IPS-NIHi7 (cell line): ENCODE measurements around the gene SLC12A5.

Experiments
- DNase-seq: peaks from one replicate; pipeline ENCODE4 v3.0.0; 2012; ENCODE audit warnings: mixed read lengths; ENCODE audit errors: extremely low spot score

SLC12A5 gene

GRCh38 chr20:46006022-46006705, 22.9 kb upstream of the SLC12A5 start:
- no peak for DNase-seq

- no peak for DNase-seq
Observed at GRCh38 chr20:46006964-46007363, 22.1 kb upstream of the SLC12A5 start.

GRCh38 chr20:46007671-46008070, 21.3 kb upstream of the SLC12A5 start:
- DNase-seq, result no peak

- DNase-seq, result no peak
Observed at GRCh38 chr20:46009816-46010215, 19.2 kb upstream of the SLC12A5 start.

GRCh38 chr20:46010491-46011391, 18.3 kb upstream of the SLC12A5 start:
- DNase-seq, result no peak

- DNase-seq, result peak; percentile 78
Observed at GRCh38 chr20:46011631-46012482, 17.2 kb upstream of the SLC12A5 start.

GRCh38 chr20:46012921-46013320, 16.1 kb upstream of the SLC12A5 start:
- no peak for DNase-seq

- no peak for DNase-seq
Observed at GRCh38 chr20:46013322-46013828, 15.6 kb upstream of the SLC12A5 start.

GRCh38 chr20:46013829-46014516, 15.0 kb upstream of the SLC12A5 start:
- DNase-seq, result peak; percentile 82

- DNase-seq, result no peak
Observed at GRCh38 chr20:46014517-46015396, 14.3 kb upstream of the SLC12A5 start.

- DNase-seq, result no peak
Observed at GRCh38 chr20:46017272-46017671, 11.7 kb upstream of the SLC12A5 start.

- DNase-seq, result no peak
Observed at GRCh38 chr20:46018112-46018511, 10.9 kb upstream of the SLC12A5 start.

- DNase-seq, result no peak
Observed at GRCh38 chr20:46018611-46019010, 10.4 kb upstream of the SLC12A5 start.

- DNase-seq, result no peak
Observed at GRCh38 chr20:46020555-46020954, 8.5 kb upstream of the SLC12A5 start.

GRCh38 chr20:46021361-46022359, 7.4 kb upstream of the SLC12A5 start:
- DNase-seq, result peak; percentile 96

- peak; percentile 74 for DNase-seq
Observed at GRCh38 chr20:46022411-46023147, 6.4 kb upstream of the SLC12A5 start.

GRCh38 chr20:46023148-46023484, 5.9 kb upstream of the SLC12A5 start:
- DNase-seq, result no peak

- DNase-seq, result no peak
Observed at GRCh38 chr20:46023999-46024398, 5.0 kb upstream of the SLC12A5 start.
